Liver (tissue), 9 donors: ENCODE results near the gene PLEKHA5. TPM values are rescaled to one million over a fixed set of nuclear protein-coding genes. Genes with fewer than 3 reads are reported as not detected.

Experiments used
- DNase-seq: peaks from one replicate; pipeline ENCODE4 v3.0.0-alpha.2; 2017; ENCODE audit warnings: low spot score
- H3K27ac ChIP-seq, 2 donors: one replicate each; pipeline ENCODE4 v1.7.0; 2013; ENCODE audit warnings: inconsistent platforms in 2 of 2, low read length in 2 of 2, control low read depth in 1 of 2, low read depth in 1 of 2, mild to moderate bottlenecking in 1 of 2
- H3K27me3 ChIP-seq, 4 donors: one replicate each; pipeline versions ENCODE4 v1.6.1 to v1.7.0; 2013; ENCODE audit warnings: low read length in 3 of 4, inconsistent platforms in 1 of 4, mild to moderate bottlenecking in 1 of 4, moderate library complexity in 1 of 4; ENCODE audit not compliant: control insufficient read depth in 4 of 4, insufficient read depth in 4 of 4
- H3K36me3 ChIP-seq, 4 donors: one replicate each; pipeline versions ENCODE4 v1.6.1 to v1.7.0; 2013; ENCODE audit warnings: low read length in 3 of 4, mild to moderate bottlenecking in 3 of 4, low read depth in 1 of 4, moderate library complexity in 1 of 4; ENCODE audit not compliant: control insufficient read depth in 4 of 4, insufficient read depth in 3 of 4
- H3K4me1 ChIP-seq, 4 donors: one replicate each; pipeline versions ENCODE4 v1.6.1 to v1.7.0; 2013; ENCODE audit warnings: low read length in 3 of 4, mild to moderate bottlenecking in 3 of 4, moderate library complexity in 1 of 4; ENCODE audit not compliant: control insufficient read depth in 4 of 4, insufficient read depth in 4 of 4
- H3K4me3 ChIP-seq, 3 donors: one replicate each; pipeline versions ENCODE4 v1.6.1 to v1.7.0; 2013; ENCODE audit warnings: low read length in 3 of 3, control low read depth in 1 of 3, low read depth in 1 of 3, mild to moderate bottlenecking in 1 of 3
- H3K9ac ChIP-seq, 2 donors: one replicate each; pipeline ENCODE4 v1.7.0; 2013; ENCODE audit warnings: low read length in 2 of 2, mild to moderate bottlenecking in 2 of 2, moderate library complexity in 2 of 2, control low read depth in 1 of 2, low read depth in 1 of 2
- H3K9me3 ChIP-seq, 4 donors: one replicate each; pipeline versions ENCODE4 v1.6.1 to v1.7.0; 2013; ENCODE audit warnings: low read length in 3 of 4; ENCODE audit not compliant: control insufficient read depth in 4 of 4
- ATF3 ChIP-seq: IDR thresholded peaks from 2 replicates; pipeline ENCODE4 v1.6.1; 2016; ENCODE audit warnings: antibody characterized with exemption
- CTCF ChIP-seq: fragments of 150-350 bp; IDR thresholded peaks from 2 replicates; pipeline ENCODE4 v1.5.1; 2017; ENCODE audit warnings: improper control_type of control experiment, low read depth, low read length; ENCODE audit not compliant: missing input control
- EGR1 ChIP-seq, 2 donors: IDR thresholded peaks; 2 replicates each; pipeline ENCODE4 v1.6.1; 2016 to 2018; ENCODE audit warnings: antibody characterized with exemption in 2 of 2, low read depth in 2 of 2
- FOXA1 ChIP-seq: IDR thresholded peaks from 2 replicates; pipeline ENCODE4 v1.6.1; 2016; ENCODE audit warnings: antibody characterized with exemption
- FOXA2 ChIP-seq: IDR thresholded peaks from 2 replicates; pipeline ENCODE4 v1.6.1; 2016; ENCODE audit warnings: antibody characterized with exemption
- GABPA ChIP-seq, 2 donors: IDR thresholded peaks in 1 of 2; conservative IDR thresholded peaks in 1 of 2; 2 replicates each; pipeline ENCODE4 v1.6.1; 2016; ENCODE audit warnings: antibody characterized with exemption in 2 of 2, mild to moderate bottlenecking in 1 of 2, moderate library complexity in 1 of 2
- HNF4A ChIP-seq, 2 donors: conservative IDR thresholded peaks; 2 replicates each; pipeline ENCODE4 v1.6.1; 2016; ENCODE audit warnings: antibody characterized with exemption in 2 of 2, mild to moderate bottlenecking in 2 of 2
- HNF4G ChIP-seq: IDR thresholded peaks from 2 replicates; pipeline ENCODE4 v1.6.1; 2016; ENCODE audit warnings: antibody characterized with exemption
- JUND ChIP-seq, 2 donors: IDR thresholded peaks; 2 replicates each; pipeline ENCODE4 v1.6.1; 2016; ENCODE audit warnings: antibody characterized with exemption in 2 of 2
- MAX ChIP-seq: IDR thresholded peaks from 2 replicates; pipeline ENCODE4 v1.6.1; 2016; ENCODE audit warnings: antibody characterized with exemption
- NR2F2 ChIP-seq: IDR thresholded peaks from 2 replicates; pipeline ENCODE4 v1.6.1; 2016; ENCODE audit warnings: antibody characterized with exemption
- RAD21 ChIP-seq, 2 donors: IDR thresholded peaks; 2 replicates each; pipeline ENCODE4 v1.6.1; 2016; ENCODE audit warnings: antibody characterized with exemption in 2 of 2, mild to moderate bottlenecking in 2 of 2
- REST ChIP-seq: IDR thresholded peaks from 2 replicates; pipeline ENCODE4 v1.6.1; 2016; ENCODE audit warnings: antibody characterized with exemption, mild to moderate bottlenecking
- RXRA ChIP-seq, 2 donors: IDR thresholded peaks; 2 replicates each; pipeline ENCODE4 v1.6.1; 2017 to 2018; ENCODE audit warnings: antibody characterized with exemption in 2 of 2, mild to moderate bottlenecking in 1 of 2
- SP1 ChIP-seq: IDR thresholded peaks from 2 replicates; pipeline ENCODE4 v1.6.1; 2018; ENCODE audit warnings: antibody characterized with exemption, mild to moderate bottlenecking
- TAF1 ChIP-seq: conservative IDR thresholded peaks from 2 replicates; pipeline ENCODE4 v1.6.1; 2016; ENCODE audit warnings: antibody characterized with exemption, mild to moderate bottlenecking
- YY1 ChIP-seq: IDR thresholded peaks from 2 replicates; pipeline ENCODE4 v1.6.1; 2016; ENCODE audit warnings: antibody characterized with exemption, mild to moderate bottlenecking
- ZBTB33 ChIP-seq: IDR thresholded peaks from 2 replicates; pipeline ENCODE4 v1.6.1; 2016; ENCODE audit warnings: antibody characterized with exemption
- WGBS: extraction: QIAGEN DNeasy Blood & Tissue Kit; methylation state at CpG from one replicate; pipeline ENCODE4 v1.1.7; 2013; 5-methylcytosine and 5-hydroxymethylcytosine counted together
- polyA plus RNA-seq, 2 donors: library from polyadenylated mRNA; stranded (reverse) in 1 of 2; unstranded in 1 of 2; fragments of 200-250 nt in 1 of 2; fragments of >200 nt in 1 of 2; fragmentation: Nextera tagmentation in 1 of 2; extraction: Ambion mirVana in 1 of 2; gene quantifications; one replicate each; pipeline versions ENCODE4 v1.2.1 to v1.2.3, GENCODE V29; 2013 to 2015
- total RNA-seq, 2 donors: library from RNA; depleted of rRNA; stranded (reverse); fragments of >200 nt; gene quantifications; one replicate each; pipeline ENCODE4 v1.2.3, GENCODE V29; 2014
- donor health status: healthy.
- donor health status: healthy.
- donor health status: healthy.
- donor health status: healthy.
- donor health status: healthy.

PLEKHA5 gene
- total and polyA plus RNA-seq, 4 donors = 4.6 to 25.5 (median 16.8) TPM

- TF ChIP-seq CTCF (no peak), MAX (no peak)
These were observed 119.5 kb downstream of the PLEKHA5 start (continued) for GRCh38 chr12:19248929-19249602.

GRCh38 chr12:19251481-19252132, 122.1 kb downstream of the PLEKHA5 start:
- 67% methylated on average over 3 of the region's 3 CpGs for WGBS
- no peaks in the 10 kb centered on the region for H3K36me3 ChIP-seq
- TF ChIP-seq ATF3 (no peak), MAX (no peak), SP1 (no peak), FOXA1 (no peak), HNF4A (conservative IDR thresholded peaks at IDR 0.05) (no peak), FOXA2 (no peak), JUND (IDR thresholded peaks at IDR 0.05) (no peak), TAF1 (no peak), EGR1 (IDR thresholded peaks at IDR 0.05; ENCODE audit: low read depth in 2 of 2) (no peak), RAD21 (IDR thresholded peaks at IDR 0.05) (no peak), NR2F2 (no peak), HNF4G (no peak), YY1 (no peak), RXRA (IDR thresholded peaks at IDR 0.05) (no peak), REST (no peak), ZBTB33 (no peak), GABPA (IDR thresholded peaks at IDR 0.05 in 1 of 2, conservative IDR thresholded peaks at IDR 0.05 in 1 of 2) (no peak)
- H3K4me3 ChIP-seq = no peak overlapping the region
- H3K9me3 ChIP-seq = no peaks in the 10 kb centered on the region
- peaks cover 0 to 2% (median 0%) of the 10 kb centered on the region in 4 donors for H3K4me1 ChIP-seq
- no peaks in the 10 kb centered on the region for H3K27me3 ChIP-seq
- no peak for DNase-seq
- no peak overlapping the region for H3K9ac ChIP-seq
- no peak overlapping the region for H3K27ac ChIP-seq
